Spleen (tissue), 7 donors: Measurements from ENCODE around the gene PDIA6.

Experiments used
- CTCF ChIP-seq, 11 experiments: fragments of 200-600 bp in 7 of 11; fragments of 450-650 bp in 4 of 11; sonication (generic) in 4 of 11; IDR thresholded peaks in 8 of 11; conservative IDR thresholded peaks in 3 of 11; 1 replicate in 7 of 11; 2 replicates in 4 of 11; pipeline versions ENCODE4 v1.4.0 to v1.8.0; 2016 to 2021; ENCODE audit warnings: antibody characterized with exemption in 11 of 11, inconsistent platforms in 4 of 11, mild to moderate bottlenecking in 1 of 11
- POLR2A ChIP-seq, 3 donors: fragments of 450-650 bp; IDR thresholded peaks; one replicate each; pipeline ENCODE4 v1.5.1; 2017; ENCODE audit warnings: antibody characterized with exemption in 3 of 3, mild to moderate bottlenecking in 1 of 3
- POLR2AphosphoS5 ChIP-seq, 3 donors: sonication (generic); formaldehyde crosslinking; IDR thresholded peaks; one replicate each; pipeline ENCODE4 v1.5.1; 2017; ENCODE audit warnings: antibody characterized with exemption in 3 of 3
- donor health status: DM: no; HTN: no; CAD: no; lungs with moderate emphysema.
- donor health status: DM: no; HTN: no; CAD: no.
- donor health status: DM: no; HTN: no; CAD: no.

DNA sequence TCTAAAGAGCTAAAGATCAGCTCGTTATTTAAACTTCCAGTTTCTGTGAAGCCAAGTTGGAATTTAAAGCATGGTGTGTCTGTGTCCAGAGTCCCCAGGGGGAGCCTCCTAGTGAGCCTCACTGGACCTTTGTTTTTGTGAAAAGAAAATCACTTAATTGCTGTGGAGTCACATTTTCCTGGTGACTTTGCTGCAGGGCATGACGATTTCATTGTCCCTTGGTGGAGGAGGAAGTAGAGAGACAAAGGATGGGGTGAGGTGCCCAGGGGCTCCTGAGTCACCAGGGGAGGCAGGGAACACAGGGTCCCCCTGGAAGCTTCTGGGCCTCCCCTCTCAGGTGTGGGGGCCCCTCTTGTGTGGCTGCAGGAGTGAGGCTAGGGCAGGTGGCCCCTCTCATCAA lies 71.4 kb downstream of the PDIA6 start:
- no peak for TF ChIP-seq POLR2AphosphoS5 (IDR thresholded peaks at IDR 0.05)
- TF ChIP-seq CTCF (IDR thresholded peaks at IDR 0.05 in 8 of 11, conservative IDR thresholded peaks at IDR 0.05 in 3 of 11): no peak
- TF ChIP-seq POLR2A (IDR thresholded peaks at IDR 0.05): no peak
